NCI-H2196 treated with DMSO at 0.1 percent for 48 hours (cell line): ENCODE measurements around the gene SPTBN1.
"Not testable (repeated sequence)": the region's sequence is repeated elsewhere in the genome, so short reads cannot be mapped to it uniquely, and the experiment has no call there.

Source experiments
- DNase-seq: peaks from one replicate; lab custom pipeline; 2025; ENCODE audit not compliant: unreplicated experiment; lab: John Stamatoyannopoulos, UW

SPTBN1 gene

DNA sequence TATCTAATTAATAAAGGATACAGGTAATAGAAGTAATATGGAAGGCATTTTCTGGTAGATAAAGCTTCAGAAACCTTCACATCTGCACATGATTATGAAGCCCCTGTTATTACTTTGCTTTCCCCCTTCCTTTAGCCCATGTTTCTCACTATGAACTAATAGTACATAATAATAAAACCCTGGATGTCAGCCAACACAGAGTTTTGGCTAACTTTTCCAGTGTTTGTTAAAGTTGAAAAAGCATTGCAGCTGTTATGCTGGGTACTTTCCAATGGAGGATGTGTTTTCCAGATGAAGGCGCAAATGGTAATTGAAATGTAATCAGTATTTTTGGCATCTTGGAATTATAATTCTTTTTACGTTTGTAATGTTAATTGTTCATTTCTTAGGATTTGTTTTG, 43.5 kb downstream of the SPTBN1 start:
- DNase-seq = no peak

- DNase-seq = no peak
These were observed 44.5 kb downstream of the SPTBN1 start for GRCh38 chr2:54500404-54501205.

DNA sequence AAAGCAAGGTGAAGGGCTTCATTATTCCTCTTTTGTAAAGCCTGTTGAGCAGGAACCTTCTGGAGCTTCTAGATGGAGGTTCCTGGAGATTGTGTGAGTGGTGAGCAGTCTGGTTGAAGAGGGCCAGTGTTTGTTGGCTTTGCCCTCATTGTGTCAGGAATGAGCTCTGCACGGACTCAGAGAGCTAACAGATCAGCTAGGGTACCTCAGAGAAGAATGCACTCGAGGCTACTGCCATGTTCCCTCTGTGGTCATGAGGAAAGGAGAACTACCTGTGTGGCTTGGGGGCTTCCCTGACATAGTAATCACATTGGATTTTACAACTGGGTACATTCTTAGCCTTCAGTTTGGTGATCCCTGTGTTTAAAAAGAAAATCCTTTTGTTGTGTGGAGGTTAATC, 46.6 kb downstream of the SPTBN1 start:
- no peak for DNase-seq

DNA sequence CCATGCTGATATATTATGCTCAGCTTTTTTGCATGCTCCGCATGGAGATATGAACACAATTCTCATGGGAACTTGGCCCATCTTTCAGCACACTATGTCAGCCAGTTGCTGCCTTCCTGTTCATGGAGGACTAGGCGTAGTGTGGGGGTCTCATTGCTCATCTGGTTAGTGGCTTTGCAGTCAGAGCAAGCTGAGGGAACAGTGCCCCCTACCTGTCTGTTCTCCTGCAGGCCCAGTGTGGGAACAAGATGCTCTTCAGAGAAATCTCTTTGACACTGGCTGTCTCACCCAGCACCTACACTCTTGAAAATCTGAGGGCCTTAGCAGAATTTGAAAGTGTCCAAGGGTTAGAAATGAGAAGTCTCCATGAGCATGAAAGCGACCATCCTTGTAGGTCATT, 47.1 kb downstream of the SPTBN1 start:
- no peak for DNase-seq

GRCh38 chr2:54503828-54504227, 47.7 kb downstream of the SPTBN1 start:
- DNase-seq = no peak

DNA sequence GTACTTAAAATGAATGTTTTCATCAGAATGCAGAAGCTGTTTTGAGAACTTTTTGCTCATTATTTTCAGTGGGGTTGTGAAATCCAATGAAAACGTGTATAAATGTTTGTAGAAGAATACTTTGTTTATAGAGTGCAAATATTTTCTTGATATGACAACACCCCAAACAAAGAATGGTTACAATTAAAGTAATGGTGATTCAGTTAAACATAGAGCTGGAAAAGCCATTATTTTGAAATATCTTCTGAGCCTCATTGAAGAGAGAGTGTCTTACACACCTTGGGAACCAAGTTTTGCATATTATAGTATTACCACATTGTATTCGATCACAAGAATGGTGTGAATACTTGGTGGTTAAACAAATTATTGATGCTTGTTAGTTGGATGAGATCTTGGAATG, 48.7 kb downstream of the SPTBN1 start:
- DNase-seq = no peak

GRCh38 chr2:54508541-54508940, 52.4 kb downstream of the SPTBN1 start:
- DNase-seq = no peak

DNA sequence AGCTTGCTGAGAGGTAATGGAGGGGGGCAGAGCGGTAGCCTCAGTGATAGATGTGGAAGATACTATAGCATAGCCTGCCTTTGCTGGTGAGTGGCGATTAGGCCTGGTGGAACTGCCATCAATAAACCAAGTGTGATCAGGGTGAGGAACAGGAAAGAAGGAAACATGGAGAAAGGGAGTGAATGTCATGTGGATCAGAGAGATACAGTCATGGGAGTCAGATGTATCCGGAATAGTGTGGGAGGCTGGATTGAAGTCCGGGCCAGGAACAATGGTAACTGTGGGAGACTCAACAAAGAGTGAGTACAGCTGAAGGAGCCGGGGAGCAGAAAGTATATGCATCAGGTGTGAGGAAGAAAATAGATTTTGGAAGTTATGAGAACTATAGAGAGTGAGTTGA, 52.9 kb downstream of the SPTBN1 start:
- not testable (repeated sequence) for DNase-seq

GRCh38 chr2:54510916-54511315, 54.8 kb downstream of the SPTBN1 start:
- DNase-seq = no peak

DNA sequence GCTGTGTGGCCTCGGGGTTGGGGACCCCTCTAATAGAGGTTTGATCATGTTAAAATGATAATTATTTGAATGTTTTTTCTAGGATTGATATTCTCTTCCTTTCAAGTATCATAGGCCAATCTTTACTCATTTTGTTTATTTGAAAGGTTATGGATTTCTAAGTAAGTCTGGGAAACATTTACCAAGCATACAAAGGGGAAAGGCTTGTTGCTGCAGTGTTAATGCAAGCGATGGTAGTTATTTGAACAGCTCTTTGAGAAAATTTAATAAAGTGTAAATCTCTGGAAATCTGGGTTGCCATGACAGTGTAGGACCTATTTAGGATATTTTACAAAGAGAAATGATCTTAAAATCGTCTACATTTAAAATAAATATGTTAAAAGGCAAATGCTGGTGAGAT, 56.1 kb downstream of the SPTBN1 start:
- no peak for DNase-seq

- DNase-seq = no peak
These were observed 56.7 kb downstream of the SPTBN1 start for GRCh38 chr2:54512663-54513362.

- DNase-seq = no peak
These were observed 57.2 kb downstream of the SPTBN1 start for GRCh38 chr2:54513363-54513715.

GRCh38 chr2:54514822-54515569, 58.9 kb downstream of the SPTBN1 start:
- no peak for DNase-seq

DNA sequence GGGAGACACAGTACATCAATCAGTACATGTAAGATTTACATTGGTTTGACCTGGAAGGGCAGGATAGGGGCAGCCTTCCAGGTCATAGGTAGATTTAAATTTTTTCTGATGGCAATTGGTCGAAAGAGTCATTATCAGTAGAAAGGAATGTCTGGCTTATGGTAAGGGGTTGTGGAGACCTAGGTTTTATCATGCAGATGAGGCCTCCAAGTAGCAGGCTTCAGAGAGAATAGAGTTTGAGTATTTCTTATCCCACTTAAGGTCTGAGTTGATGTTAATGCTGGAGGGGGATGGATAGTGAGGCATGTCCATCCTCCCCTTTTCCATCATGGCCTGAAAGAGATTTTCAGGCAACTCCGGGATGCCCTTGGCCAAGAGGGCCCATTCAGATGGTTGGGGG, 60.7 kb downstream of the SPTBN1 start:
- no peak for DNase-seq

- not testable (repeated sequence) for DNase-seq
These were observed 61.9 kb downstream of the SPTBN1 start for GRCh38 chr2:54518016-54518415.

GRCh38 chr2:54518430-54518829, 62.3 kb downstream of the SPTBN1 start:
- DNase-seq = no peak

DNA sequence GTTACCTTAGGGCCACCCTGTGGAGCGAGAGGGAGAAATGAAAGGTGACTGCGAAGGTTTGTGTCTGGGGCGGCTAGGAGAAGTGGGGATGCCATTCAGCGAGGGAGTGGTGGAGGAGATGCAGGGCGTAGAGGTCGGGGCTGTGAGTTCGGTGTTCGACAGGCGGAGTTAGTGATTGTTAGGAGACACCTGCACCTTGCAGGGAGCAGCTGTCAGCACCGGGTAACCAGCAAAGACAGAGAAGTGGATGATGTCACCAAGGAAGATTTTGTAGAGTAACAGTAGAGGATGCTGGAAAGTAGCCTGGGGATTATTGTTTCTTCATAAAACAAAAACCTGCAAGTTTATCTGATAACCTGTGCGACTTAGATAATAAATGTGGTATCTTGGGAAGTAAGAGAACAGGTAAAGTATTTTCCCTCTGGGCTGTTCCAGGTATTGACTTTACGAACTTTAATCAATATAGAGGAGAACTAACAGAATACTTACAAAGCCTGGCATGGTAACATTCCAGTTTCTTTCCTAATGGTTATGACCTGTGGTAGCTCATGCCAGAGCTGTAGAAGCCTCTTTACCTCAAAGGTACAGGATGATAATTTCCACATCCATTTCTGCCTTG, 63.8 kb downstream of the SPTBN1 start:
- no peak for DNase-seq

GRCh38 chr2:54520687-54521086, 64.6 kb downstream of the SPTBN1 start:
- no peak for DNase-seq

DNA sequence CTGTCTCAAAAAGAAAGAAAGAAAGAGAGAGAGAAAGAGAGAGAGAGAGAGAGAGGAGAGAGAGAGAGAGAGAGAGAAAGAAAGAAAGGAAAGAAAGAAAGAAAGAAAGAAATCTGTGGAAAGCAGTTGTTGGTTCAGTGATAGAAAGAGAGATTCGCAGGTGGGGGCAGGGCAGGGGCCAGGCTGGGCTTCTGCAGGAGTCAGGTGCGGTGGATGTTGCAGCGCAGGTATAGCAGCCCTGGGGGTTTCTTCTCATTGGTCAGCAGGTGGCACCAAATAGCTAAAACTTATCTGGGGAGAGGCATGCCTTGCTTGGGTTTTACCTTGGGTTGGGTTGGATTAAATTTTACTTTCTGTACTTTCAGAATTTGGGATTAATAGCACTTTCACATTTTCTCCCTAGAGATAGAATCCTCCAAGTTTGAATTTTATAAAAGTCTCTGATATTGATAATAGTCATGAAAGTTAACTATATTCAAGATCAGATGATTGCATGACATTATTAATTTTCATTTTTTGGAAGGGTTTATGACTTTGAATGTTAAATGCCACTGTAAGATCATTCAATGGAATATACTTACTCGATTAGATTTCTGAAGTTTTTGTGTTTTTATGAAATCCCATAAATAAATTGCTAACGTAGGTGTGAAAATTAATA, 66.6 kb downstream of the SPTBN1 start:
- DNase-seq = peak; percentile 36

- DNase-seq = no peak
These were observed 67.3 kb downstream of the SPTBN1 start for GRCh38 chr2:54523324-54523959.
